Femur (tissue), 1 donor: ENCODE results near the gene AARS2.

Experiments used
- DNase-seq: peaks from one replicate; pipeline ENCODE4 v3.0.0-alpha.2; 2017

AARS2 gene

GRCh38 chr6:44300292-44300823 is 12.8 kb downstream of the AARS2 start:
- peak; percentile 11 for DNase-seq

GRCh38 chr6:44298864-44299263 is 14.3 kb downstream of the AARS2 start:
- DNase-seq = peak; percentile 12

GRCh38 chr6:44298055-44298803 is 14.9 kb downstream of the AARS2 start:
- DNase-seq = peak; percentile 17

GRCh38 chr6:44297063-44298038 is 15.8 kb downstream of the AARS2 start:
- peak; percentile 57 for DNase-seq

- no peak for DNase-seq
These were observed 18.0 kb downstream of the AARS2 start for GRCh38 chr6:44294832-44295791.

- DNase-seq = no peak
These were observed 20.3 kb downstream of the AARS2 start for GRCh38 chr6:44292661-44293365.

- DNase-seq = no peak
These were observed 21.3 kb downstream of the AARS2 start for GRCh38 chr6:44291841-44292240.

- no peak for DNase-seq
These were observed 23.4 kb downstream of the AARS2 start for GRCh38 chr6:44289726-44290260.

GRCh38 chr6:44286747-44287146 is 26.4 kb downstream of the AARS2 start:
- DNase-seq = no peak

GRCh38 chr6:44286285-44286565 is 26.9 kb downstream of the AARS2 start:
- no peak for DNase-seq

GRCh38 chr6:44285552-44286284 is 27.4 kb downstream of the AARS2 start:
- DNase-seq = no peak

- DNase-seq = no peak
These were observed 28.3 kb downstream of the AARS2 start for GRCh38 chr6:44284867-44285266.

GRCh38 chr6:44284121-44284520 is 29.0 kb downstream of the AARS2 start:
- DNase-seq = no peak

GRCh38 chr6:44278774-44279697 is 34.1 kb downstream of the AARS2 start:
- no peak for DNase-seq

- DNase-seq = no peak
These were observed 34.8 kb downstream of the AARS2 start for GRCh38 chr6:44278315-44278714.

GRCh38 chr6:44277763-44278162 is 35.4 kb downstream of the AARS2 start:
- no peak for DNase-seq

GRCh38 chr6:44276667-44277640 is 36.2 kb downstream of the AARS2 start:
- no peak for DNase-seq
